ENCODE data around the gene CD151.

The CD151 gene

DNA sequence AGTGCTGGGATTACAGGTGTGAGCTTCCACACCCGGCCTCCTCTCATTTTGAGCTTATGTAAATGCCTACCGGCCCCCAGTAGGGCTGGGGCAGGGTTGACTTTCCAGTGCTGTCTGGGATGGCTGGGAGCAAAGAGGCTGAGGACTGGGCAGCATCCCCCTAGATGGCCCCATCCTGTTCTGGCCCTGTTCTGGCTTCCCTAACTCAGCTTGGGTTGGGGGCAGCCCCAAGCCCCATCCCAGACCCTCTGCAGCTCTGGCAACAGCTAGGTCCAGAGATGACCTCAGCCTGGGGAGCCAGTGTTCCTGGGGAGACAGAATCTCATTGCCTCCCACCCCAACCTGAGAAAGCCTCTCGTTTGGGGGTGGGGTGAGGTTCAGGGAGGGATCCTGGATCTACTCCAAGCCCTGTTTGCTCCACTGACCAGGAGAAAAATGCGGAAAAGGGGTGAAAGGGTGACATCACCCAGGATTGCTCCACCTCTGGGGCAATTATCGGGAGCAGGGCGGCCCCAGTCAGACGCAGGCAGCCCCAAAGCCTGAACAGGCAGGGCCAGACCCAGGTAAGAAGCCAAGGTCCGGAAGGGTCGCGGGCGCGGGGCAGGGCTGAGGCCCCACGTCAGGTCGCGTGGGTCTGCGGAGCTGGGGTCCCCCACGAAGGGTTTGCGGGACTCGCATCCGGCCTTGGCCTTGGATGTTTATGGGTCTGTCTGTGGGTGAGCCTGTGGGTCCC lies 14.2 kb upstream of the CD151 start, which contains the start of gene PNPLA2:
PNPLA2 (plus strand) TSS at position 519 of the 733 bp plus-strand sequence. CDS start 805 bp downstream, outside the sequence.
- Histone ChIP-seq H3K36me3 (ENCODE audit: insufficient read depth, low read length) (no peaks in the 10 kb centered on the region), H3K9me3 (ENCODE audit: control insufficient read depth, insufficient read depth, low read length) (no peaks in the 10 kb centered on the region), H3K4me1 (ENCODE audit: insufficient read depth, low read length) (peaks cover 14% of the 10 kb centered on the region; the same call in 1 of the 2 replicates), H3K9ac (ENCODE audit: low read depth, low read length) (peak within 1 kb of the TSS; percentile 88)

DNA sequence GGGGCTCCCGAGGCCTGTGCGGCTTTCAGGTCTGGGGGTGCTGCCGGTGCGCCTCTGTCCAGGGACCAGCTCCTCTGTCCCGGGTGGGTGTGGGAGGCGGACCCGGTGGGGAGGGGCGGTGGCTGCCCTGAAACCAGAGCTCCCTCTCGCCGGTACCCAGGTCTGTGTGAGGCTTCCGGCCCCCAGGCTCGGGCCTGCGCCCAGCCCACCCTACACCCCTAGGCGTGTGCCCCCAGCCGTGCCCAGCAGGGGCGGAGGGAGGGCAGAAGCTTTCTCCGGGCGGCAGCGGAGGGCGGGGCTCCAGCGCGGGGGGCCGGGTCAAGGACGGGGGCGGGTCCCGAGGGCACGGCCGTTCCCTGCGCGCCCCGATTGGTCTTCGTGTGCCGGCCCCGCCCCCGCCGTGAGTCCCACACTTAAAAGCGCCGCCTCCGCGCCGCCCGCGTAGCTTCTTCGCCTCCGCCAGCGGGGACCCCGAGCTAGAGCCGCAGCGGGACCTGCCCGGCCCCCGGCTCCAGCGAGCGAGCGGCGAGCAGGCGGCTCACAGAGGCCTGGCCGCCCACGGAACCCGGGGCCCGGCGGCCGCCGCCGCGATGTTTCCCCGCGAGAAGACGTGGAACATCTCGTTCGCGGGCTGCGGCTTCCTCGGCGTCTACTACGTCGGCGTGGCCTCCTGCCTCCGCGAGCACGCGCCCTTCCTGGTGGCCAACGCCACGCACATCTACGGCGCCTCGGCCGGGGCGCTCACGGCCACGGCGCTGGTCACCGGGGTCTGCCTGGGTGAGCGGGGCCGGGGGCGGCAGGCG lies 13.4 kb upstream of the CD151 start:
- Histone ChIP-seq H3K9me3 (ENCODE audit: control insufficient read depth, insufficient read depth, low read length) (no peaks in the 10 kb centered on the region), H3K36me3 (ENCODE audit: insufficient read depth, low read length) (no peaks in the 10 kb centered on the region), H3K4me1 (ENCODE audit: insufficient read depth, low read length) (peaks cover 14% of the 10 kb centered on the region; the same call in 1 of the 2 replicates), H3K9ac (ENCODE audit: low read depth, low read length) (peak overlapping the region; percentile 88)

DNA sequence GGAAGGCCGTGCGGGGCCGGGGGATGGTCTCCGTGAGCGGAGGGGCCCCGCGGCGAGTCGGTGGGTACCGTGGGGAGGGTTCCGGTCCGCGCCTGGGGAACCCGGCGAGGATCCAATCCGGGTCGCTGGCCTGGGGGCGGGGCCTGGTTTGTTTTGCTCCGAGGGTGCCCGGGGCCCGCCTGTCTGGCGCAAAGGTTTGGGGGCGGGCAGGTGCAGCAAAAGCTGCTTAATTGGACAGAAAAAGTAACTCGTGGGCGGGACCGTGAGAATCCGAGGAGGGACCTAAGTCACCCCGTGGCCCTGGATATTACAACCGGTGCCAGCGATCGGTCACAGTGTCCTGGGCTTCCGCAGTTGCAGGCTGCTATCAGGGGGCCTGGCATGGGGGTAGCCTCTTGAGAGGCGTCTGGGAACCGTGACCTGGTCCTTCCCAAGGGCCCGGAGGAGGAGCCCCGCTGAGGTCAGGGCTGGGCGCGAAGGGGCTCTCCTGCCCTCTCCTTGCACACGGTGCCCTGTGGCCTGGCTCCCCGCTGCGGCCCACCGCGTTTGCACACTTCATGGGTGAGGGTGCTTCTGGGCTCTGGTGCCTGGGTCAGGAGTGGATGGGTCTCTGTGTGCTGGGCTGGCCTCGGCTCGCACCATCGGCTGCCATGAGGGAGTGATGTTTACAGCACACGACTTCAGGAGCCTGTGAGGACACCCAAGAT lies 12.7 kb upstream of the CD151 start:
- no peaks in the 10 kb centered on the region for H3K9me3 ChIP-seq (ENCODE audit: control insufficient read depth, insufficient read depth, low read length)
- peak overlapping the region; percentile 88 for H3K9ac ChIP-seq (ENCODE audit: low read depth, low read length)
- no peaks in the 10 kb centered on the region for H3K36me3 ChIP-seq (ENCODE audit: insufficient read depth, low read length)
- H3K4me1 ChIP-seq (ENCODE audit: insufficient read depth, low read length): peaks cover 14% of the 10 kb centered on the region; the same call in 1 of the 2 replicates

- peak overlapping the region; percentile 88; the same call in 1 of the 2 replicates for H3K9ac ChIP-seq (ENCODE audit: low read depth, low read length)
- H3K9me3 ChIP-seq (ENCODE audit: control insufficient read depth, insufficient read depth, low read length): no peaks in the 10 kb centered on the region
- no peaks in the 10 kb centered on the region for H3K36me3 ChIP-seq (ENCODE audit: insufficient read depth, low read length)
- H3K4me1 ChIP-seq (ENCODE audit: insufficient read depth, low read length): peaks cover 14% of the 10 kb centered on the region; the same call in 1 of the 2 replicates
Measured at GRCh38 chr11:820655-821511, 11.9 kb upstream of the CD151 start.

- H3K9ac ChIP-seq (ENCODE audit: low read depth, low read length): no peak overlapping the region
- no peaks in the 10 kb centered on the region for H3K36me3 ChIP-seq (ENCODE audit: insufficient read depth, low read length)
- H3K4me1 ChIP-seq (ENCODE audit: insufficient read depth, low read length): peaks cover 11% of the 10 kb centered on the region; the same call in 1 of the 2 replicates
- H3K9me3 ChIP-seq (ENCODE audit: control insufficient read depth, insufficient read depth, low read length): no peaks in the 10 kb centered on the region
Measured at GRCh38 chr11:821512-822371, 11.0 kb upstream of the CD151 start.

- Histone ChIP-seq H3K9me3 (ENCODE audit: control insufficient read depth, insufficient read depth, low read length) (no peaks in the 10 kb centered on the region), H3K4me1 (ENCODE audit: insufficient read depth, low read length) (peaks cover 13% of the 10 kb centered on the region), H3K36me3 (ENCODE audit: insufficient read depth, low read length) (no peaks in the 10 kb centered on the region), H3K9ac (ENCODE audit: low read depth, low read length) (no peak overlapping the region)
Measured at GRCh38 chr11:823441-824291, 9.1 kb upstream of the CD151 start.

DNA sequence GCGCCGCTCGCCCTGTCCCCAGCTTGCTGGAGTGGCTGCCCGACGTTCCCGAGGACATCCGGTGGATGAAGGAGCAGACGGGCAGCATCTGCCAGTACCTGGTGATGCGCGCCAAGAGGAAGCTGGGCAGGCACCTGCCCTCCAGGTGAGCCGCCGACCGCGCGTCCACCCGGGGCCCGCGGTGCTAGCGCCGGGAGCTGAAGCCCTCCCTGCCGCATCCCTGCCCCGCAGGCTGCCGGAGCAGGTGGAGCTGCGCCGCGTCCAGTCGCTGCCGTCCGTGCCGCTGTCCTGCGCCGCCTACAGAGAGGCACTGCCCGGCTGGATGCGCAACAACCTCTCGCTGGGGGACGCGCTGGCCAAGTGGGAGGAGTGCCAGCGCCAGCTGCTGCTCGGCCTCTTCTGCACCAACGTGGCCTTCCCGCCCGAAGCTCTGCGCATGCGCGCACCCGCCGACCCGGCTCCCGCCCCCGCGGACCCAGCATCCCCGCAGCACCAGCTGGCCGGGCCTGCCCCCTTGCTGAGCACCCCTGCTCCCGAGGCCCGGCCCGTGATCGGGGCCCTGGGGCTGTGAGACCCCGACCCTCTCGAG lies 8.4 kb upstream of the CD151 start:
- Histone ChIP-seq H3K4me1 (ENCODE audit: insufficient read depth, low read length) (peaks cover 11% of the 10 kb centered on the region), H3K9me3 (ENCODE audit: control insufficient read depth, insufficient read depth, low read length) (no peaks in the 10 kb centered on the region), H3K9ac (ENCODE audit: low read depth, low read length) (no peak overlapping the region), H3K36me3 (ENCODE audit: insufficient read depth, low read length) (no peaks in the 10 kb centered on the region)

GRCh38 chr11:824942-825341 lies 7.8 kb upstream of the CD151 start:
- no peak overlapping the region for H3K9ac ChIP-seq (ENCODE audit: low read depth, low read length)
- no peaks in the 10 kb centered on the region for H3K9me3 ChIP-seq (ENCODE audit: control insufficient read depth, insufficient read depth, low read length)
- H3K4me1 ChIP-seq (ENCODE audit: insufficient read depth, low read length): peaks cover 11% of the 10 kb centered on the region
- H3K36me3 ChIP-seq (ENCODE audit: insufficient read depth, low read length): no peaks in the 10 kb centered on the region

DNA sequence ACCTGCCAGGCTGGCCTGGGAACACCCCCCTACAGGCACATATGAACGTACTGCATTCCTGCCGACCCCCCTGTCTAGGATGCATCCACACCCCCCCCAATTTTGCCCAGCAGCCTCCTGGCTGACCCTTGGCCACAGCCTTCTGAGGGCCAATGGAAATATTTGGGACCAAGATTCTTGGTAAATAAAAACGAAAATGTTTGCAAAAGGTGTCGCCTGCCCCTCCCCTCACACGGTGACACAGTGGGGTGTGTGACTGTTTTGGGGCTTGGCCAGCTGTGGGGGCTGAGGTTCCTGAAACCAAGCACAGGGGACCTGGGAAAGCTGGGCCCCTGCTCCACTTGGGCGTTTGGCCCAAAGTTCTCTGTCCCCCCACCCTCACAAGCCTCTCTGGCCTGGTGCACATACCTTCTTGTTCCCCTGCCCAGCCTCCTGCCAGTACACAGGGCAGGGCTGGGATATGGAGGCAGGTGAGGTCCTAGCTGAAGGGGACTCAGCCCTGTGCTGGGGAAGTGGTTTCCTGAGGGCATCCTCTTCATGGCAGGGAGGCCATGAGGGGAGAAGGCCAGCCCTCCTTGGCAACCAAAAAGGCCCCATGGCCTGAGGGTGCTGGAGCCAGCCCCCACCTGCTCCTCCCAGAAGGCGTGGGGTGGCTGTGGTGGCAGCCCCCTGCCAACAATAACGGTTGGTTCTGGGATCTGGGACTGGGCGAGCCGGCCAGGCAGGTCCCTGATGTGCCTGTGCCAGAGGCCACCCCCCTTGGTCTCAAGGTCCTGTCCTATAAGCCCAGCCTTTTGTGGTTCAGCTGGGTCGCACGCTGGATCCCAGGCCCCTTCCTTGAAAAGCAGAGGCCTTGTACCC lies 7.2 kb upstream of the CD151 start:
- peaks cover 11% of the 10 kb centered on the region for H3K4me1 ChIP-seq (ENCODE audit: insufficient read depth, low read length)
- H3K9me3 ChIP-seq (ENCODE audit: control insufficient read depth, insufficient read depth, low read length): no peaks in the 10 kb centered on the region
- no peak overlapping the region for H3K9ac ChIP-seq (ENCODE audit: low read depth, low read length)
- no peaks in the 10 kb centered on the region for H3K36me3 ChIP-seq (ENCODE audit: insufficient read depth, low read length)

GRCh38 chr11:826227-826621 lies 6.5 kb upstream of the CD151 start:
- no peaks in the 10 kb centered on the region for H3K9me3 ChIP-seq (ENCODE audit: control insufficient read depth, insufficient read depth, low read length)
- no peaks in the 10 kb centered on the region for H3K36me3 ChIP-seq (ENCODE audit: insufficient read depth, low read length)
- H3K9ac ChIP-seq (ENCODE audit: low read depth, low read length): no peak overlapping the region; the same call in 1 of the 2 replicates
- H3K4me1 ChIP-seq (ENCODE audit: insufficient read depth, low read length): peaks cover 12% of the 10 kb centered on the region

- peaks cover 18% of the 10 kb centered on the region for H3K4me1 ChIP-seq (ENCODE audit: insufficient read depth, low read length)
Measured at GRCh38 chr11:826836-827145, 6.0 kb upstream of the CD151 start.

More at GRCh38 chr11:826836-827145, 6.0 kb upstream of the CD151 start:
- no peaks in the 10 kb centered on the region for H3K9me3 ChIP-seq (ENCODE audit: control insufficient read depth, insufficient read depth, low read length)
- H3K9ac ChIP-seq (ENCODE audit: low read depth, low read length): peak overlapping the region; percentile 70
- H3K36me3 ChIP-seq (ENCODE audit: insufficient read depth, low read length): no peaks in the 10 kb centered on the region

Data from ES-I3 (cell line).